ENCODE data around the gene MOB2.

MOB2 gene

DNA sequence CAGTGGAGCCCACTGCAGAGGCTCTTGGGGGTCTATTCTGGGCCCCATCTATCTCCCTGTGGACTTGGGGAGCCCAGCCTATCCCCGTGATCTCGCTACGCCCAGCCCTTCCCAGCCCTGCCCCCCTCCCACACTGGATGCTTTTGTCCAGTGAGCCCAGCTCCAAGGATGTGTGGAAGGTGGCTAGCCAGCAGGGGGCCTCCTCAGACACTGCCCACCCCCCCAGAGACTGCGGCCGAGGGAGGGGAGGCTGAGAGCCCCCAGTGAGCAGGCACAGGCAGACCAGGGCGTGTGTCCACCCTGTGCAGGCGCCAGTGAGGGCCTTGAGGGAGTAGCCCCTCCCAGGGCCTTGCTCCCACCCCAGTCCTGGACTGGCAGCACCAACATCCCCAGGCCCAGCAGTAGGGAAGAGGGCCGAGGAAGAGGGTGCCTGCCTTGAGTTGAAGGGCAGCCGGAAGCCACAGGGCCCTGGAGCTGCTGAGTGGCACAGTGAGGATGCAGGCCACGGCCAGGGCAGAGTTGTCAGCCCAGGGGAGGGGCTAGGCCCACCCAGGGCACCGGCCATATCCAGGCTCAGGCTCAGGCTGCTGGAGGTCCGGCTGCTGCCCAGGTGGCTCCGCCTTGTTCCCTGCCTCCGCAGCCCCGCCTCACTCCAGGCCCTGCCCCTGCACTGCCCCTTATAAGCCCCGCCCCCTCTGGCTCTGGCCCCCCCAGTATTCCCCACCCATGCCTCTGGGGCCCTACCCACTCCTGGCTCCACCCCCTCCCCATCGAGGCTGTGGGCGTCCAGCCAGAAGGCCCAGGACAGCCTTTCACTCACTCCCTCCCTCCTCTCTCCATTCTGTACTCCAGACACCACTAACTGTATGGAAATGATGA is 28.0 kb downstream of the MOB2 start:
- H3K9me3 ChIP-seq (ENCODE audit: insufficient read depth, low read depth, low read length) = no peaks in the 10 kb centered on the region
- no peaks in the 10 kb centered on the region for H4K20me1 ChIP-seq (ENCODE audit: insufficient read depth, low read length, poor library complexity, severe bottlenecking)
- H3K27me3 ChIP-seq (ENCODE audit: insufficient read depth, low read length, poor library complexity, severe bottlenecking) = no peaks in the 10 kb centered on the region
- no peaks in the 10 kb centered on the region for H3K36me3 ChIP-seq (ENCODE audit: insufficient read depth, low read length)
- H3K9ac ChIP-seq (ENCODE audit: low read depth, low read length, poor library complexity, severe bottlenecking) = no peak overlapping the region
- H3K4me3 ChIP-seq (ENCODE audit: low read length, poor library complexity, severe bottlenecking) = no peak overlapping the region
- H3K79me2 ChIP-seq (ENCODE audit: insufficient read depth, low read length) = no peaks in the 10 kb centered on the region
- H3K4me2 ChIP-seq (ENCODE audit: low read depth, low read length, poor library complexity, severe bottlenecking) = no peak overlapping the region
- no peaks in the 10 kb centered on the region for H3F3A ChIP-seq (ENCODE audit: low read depth)
- H2AFZ ChIP-seq (ENCODE audit: low read length) = no peak overlapping the region
- H3K9me2 ChIP-seq (replicated peaks; ENCODE audit: low read depth, low read length) = no peaks in the 10 kb centered on the region
- TF ChIP-seq, protein P1, sequence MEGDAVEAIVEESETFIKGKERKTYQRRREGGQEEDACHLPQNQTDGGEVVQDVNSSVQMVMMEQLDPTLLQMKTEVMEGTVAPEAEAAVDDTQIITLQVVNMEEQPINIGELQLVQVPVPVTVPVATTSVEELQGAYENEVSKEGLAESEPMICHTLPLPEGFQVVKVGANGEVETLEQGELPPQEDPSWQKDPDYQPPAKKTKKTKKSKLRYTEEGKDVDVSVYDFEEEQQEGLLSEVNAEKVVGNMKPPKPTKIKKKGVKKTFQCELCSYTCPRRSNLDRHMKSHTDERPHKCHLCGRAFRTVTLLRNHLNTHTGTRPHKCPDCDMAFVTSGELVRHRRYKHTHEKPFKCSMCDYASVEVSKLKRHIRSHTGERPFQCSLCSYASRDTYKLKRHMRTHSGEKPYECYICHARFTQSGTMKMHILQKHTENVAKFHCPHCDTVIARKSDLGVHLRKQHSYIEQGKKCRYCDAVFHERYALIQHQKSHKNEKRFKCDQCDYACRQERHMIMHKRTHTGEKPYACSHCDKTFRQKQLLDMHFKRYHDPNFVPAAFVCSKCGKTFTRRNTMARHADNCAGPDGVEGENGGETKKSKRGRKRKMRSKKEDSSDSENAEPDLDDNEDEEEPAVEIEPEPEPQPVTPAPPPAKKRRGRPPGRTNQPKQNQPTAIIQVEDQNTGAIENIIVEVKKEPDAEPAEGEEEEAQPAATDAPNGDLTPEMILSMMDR (conservative IDR thresholded peaks at IDR 0.05; ENCODE audit: low read length) = peak; percentile 30; the same call in 1 of the 2 replicates
- TF ChIP-seq EZH2phosphoT487 (IDR thresholded peaks at IDR 0.05; ENCODE audit: borderline replicate concordance) = no peak
- no peaks in the 10 kb centered on the region for H3K4me1 ChIP-seq (ENCODE audit: insufficient read depth, low read length, poor library complexity, severe bottlenecking)

DNA sequence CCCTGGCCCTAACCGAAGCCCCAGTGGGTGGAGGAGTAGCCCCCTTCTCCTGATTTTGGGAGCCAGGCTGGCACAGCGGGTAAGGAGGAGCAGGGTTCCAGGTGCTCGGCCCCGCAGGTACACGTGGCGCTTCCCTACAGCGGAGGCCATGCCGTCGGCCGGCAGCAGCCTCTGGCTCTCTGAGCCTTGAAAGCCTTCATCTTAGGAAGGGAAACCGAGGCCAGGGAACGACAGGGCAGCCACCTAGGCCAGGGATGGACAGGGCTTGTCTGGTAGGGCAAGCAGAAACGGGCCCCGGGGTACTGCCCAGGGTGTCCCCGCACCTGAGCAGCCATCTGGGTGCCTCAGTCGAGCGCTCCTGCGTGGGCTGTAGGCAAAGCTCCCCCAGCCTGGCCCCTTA is 28.7 kb downstream of the MOB2 start:
- no peak overlapping the region for H3K4me3 ChIP-seq (ENCODE audit: low read length, poor library complexity, severe bottlenecking)
- no peaks in the 10 kb centered on the region for H3F3A ChIP-seq (ENCODE audit: low read depth)
- no peak overlapping the region for H2AFZ ChIP-seq (ENCODE audit: low read length)
- TF ChIP-seq EZH2phosphoT487 (IDR thresholded peaks at IDR 0.05; ENCODE audit: borderline replicate concordance) = no peak
- TF ChIP-seq, protein P1 (conservative IDR thresholded peaks at IDR 0.05; ENCODE audit: low read length) = no peak
- H3K9me2 ChIP-seq (replicated peaks; ENCODE audit: low read depth, low read length) = no peaks in the 10 kb centered on the region
- no peaks in the 10 kb centered on the region for H3K36me3 ChIP-seq (ENCODE audit: insufficient read depth, low read length)
- no peaks in the 10 kb centered on the region for H3K9me3 ChIP-seq (ENCODE audit: insufficient read depth, low read depth, low read length)
- no peaks in the 10 kb centered on the region for H4K20me1 ChIP-seq (ENCODE audit: insufficient read depth, low read length, poor library complexity, severe bottlenecking)
- H3K79me2 ChIP-seq (ENCODE audit: insufficient read depth, low read length) = no peaks in the 10 kb centered on the region
- H3K4me1 ChIP-seq (ENCODE audit: insufficient read depth, low read length, poor library complexity, severe bottlenecking) = no peaks in the 10 kb centered on the region
- H3K27me3 ChIP-seq (ENCODE audit: insufficient read depth, low read length, poor library complexity, severe bottlenecking) = no peaks in the 10 kb centered on the region
- no peak overlapping the region for H3K4me2 ChIP-seq (ENCODE audit: low read depth, low read length, poor library complexity, severe bottlenecking)
- H3K9ac ChIP-seq (ENCODE audit: low read depth, low read length, poor library complexity, severe bottlenecking) = no peak overlapping the region

DNA sequence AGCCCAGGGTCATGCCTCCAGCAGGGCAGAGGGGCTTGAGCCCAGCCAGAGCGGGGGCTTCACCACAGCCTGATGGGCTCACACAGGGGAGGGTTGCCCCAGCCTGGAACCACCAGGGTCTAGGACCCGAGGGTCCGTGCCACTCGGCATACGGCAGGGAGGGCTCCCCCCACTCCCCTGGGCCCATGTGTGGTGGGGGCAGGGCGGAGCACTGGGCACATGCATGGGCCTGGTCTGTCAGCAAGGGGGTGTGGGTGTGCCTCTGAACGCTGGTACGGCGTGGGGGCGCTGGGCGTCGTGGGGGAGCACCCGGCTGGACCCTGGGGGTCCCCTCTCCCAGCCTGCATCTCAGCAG is 29.3 kb downstream of the MOB2 start:
- Histone ChIP-seq H3K9ac (ENCODE audit: low read depth, low read length, poor library complexity, severe bottlenecking) (no peak overlapping the region), H3K4me1 (ENCODE audit: insufficient read depth, low read length, poor library complexity, severe bottlenecking) (no peaks in the 10 kb centered on the region), H3K27me3 (ENCODE audit: insufficient read depth, low read length, poor library complexity, severe bottlenecking) (no peaks in the 10 kb centered on the region), H2AFZ (ENCODE audit: low read length) (no peak overlapping the region), H3K4me3 (ENCODE audit: low read length, poor library complexity, severe bottlenecking) (no peak overlapping the region), H3K79me2 (ENCODE audit: insufficient read depth, low read length) (no peaks in the 10 kb centered on the region), H4K20me1 (ENCODE audit: insufficient read depth, low read length, poor library complexity, severe bottlenecking) (no peaks in the 10 kb centered on the region), H3F3A (ENCODE audit: low read depth) (no peaks in the 10 kb centered on the region), H3K9me2 (replicated peaks; ENCODE audit: low read depth, low read length) (no peaks in the 10 kb centered on the region), H3K9me3 (ENCODE audit: insufficient read depth, low read depth, low read length) (no peaks in the 10 kb centered on the region), H3K36me3 (ENCODE audit: insufficient read depth, low read length) (no peaks in the 10 kb centered on the region), H3K4me2 (ENCODE audit: low read depth, low read length, poor library complexity, severe bottlenecking) (no peak overlapping the region)
- TF ChIP-seq, protein P1 (conservative IDR thresholded peaks at IDR 0.05; ENCODE audit: low read length) = no peak
- no peak for TF ChIP-seq EZH2phosphoT487 (IDR thresholded peaks at IDR 0.05; ENCODE audit: borderline replicate concordance)
